EH (cell line): Measurements from ENCODE around the gene MTFMT.

Source experiments
- DNase-seq: peaks from one replicate; pipeline ENCODE4 v3.0.0-alpha.2; 2015; ENCODE audit warnings: low read depth

Gene MTFMT

DNA sequence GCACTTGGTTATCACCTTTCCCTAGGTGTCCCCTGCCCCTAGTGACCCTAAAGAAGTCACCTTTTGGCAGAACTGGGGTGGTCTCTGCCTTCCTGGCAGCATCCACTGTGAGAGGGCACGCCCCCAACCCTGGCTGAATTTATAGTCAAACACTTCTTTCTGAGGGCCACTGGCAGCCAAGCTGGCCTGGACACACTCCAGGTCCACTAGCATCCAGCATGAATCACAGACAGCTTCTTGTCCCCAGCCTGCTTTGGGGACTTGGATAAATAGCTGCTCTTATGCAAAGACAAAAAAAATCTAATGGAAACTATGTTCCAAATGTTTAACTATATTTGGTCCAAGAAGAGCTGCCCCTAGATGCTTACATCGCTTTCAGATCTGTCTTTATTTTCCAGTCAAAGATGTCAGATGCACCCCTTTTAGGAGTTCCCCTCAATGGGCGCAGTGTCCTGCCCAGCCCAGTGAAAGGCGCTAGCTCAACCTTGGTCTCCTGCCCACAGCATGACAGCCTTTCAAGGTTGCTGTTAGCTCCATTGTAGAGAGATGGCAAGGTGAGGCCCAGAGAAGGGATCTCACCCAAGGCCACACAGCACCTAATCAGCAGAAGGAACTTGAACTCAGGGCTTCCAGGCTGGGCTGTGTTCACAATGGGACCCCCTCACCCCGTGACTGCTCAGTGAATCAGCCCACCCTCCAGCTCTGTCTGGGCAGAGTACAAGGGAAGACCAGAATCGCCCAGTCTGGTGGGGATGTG is 31.4 kb upstream of the MTFMT start:
- peak; percentile 45 for DNase-seq

- no peak for DNase-seq
Observed at GRCh38 chr15:65059931-65060596, 30.6 kb upstream of the MTFMT start.

DNA sequence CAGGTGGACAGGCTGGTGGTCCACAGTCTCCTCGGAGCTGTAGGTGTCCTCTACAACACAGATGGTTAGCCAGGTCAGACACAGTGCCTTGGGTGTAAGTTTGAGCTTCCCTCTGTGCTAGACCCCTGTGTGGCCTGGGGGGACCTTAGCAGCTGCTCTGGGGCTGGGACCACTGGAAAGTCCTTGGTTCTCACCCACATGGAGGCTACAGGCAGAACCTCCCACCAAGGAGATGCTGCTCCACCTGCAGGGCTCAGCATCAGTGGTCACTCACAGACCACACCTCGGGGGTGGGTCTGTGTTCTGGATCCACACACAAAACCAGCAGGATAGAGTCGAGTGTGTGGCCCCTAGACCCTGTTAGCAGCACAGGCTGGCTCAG is 29.9 kb upstream of the MTFMT start:
- DNase-seq = no peak

GRCh38 chr15:65058394-65059368 is 29.2 kb upstream of the MTFMT start:
- no peak for DNase-seq

GRCh38 chr15:65057549-65057940 is 28.1 kb upstream of the MTFMT start:
- DNase-seq = no peak

DNA sequence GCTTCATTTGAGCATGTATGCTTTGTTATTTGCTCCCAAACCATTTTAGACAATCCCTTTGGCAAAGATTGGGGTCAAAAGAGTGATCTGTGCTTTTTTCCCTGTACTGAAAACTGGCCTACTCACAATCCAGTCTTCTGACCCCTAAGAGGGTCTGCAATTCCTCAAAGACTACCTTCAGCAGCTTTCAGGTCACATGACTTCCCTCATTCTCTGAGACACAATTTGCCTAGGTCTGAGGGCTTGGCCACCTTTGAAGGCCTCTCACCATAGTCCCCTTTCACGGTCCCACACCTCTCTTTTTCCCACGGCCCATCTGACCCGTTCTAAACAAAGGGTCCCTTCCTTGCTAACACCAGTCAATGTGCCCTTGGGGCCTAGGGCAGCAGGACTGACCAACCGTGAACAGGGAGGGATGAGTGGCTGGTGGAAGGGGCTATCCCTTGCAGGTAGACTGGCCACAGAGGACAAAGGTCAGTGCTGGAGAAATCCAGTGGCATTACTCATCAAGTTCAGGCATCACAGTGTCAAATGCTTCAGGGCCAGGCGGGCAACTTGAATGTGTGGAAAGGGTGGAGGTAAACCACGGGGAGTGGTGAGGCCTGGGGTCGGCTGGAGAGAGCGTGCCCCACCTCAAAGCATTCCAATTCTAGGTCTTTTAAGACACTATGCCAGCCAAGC is 27.6 kb upstream of the MTFMT start:
- DNase-seq = peak; percentile 28

DNA sequence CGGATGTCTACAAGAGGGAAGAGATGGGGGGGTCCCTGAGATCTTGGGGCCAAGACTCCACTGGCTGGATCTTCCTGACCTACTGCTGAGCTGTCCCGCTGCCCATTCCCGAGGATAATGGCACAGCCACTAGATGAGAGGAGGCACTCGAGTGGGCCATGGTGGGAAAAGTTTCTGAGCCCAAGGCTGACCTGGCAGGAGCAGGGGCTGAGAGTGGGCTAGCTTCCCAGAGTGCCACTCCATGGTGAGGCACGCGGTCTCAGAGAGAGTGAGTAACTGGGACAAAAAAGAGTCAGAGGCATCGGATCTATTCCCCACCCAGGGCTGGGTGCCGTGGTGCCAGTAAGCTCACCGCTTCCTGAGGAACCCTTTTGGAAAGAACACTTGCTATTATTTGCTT is 26.7 kb upstream of the MTFMT start:
- DNase-seq = no peak

DNA sequence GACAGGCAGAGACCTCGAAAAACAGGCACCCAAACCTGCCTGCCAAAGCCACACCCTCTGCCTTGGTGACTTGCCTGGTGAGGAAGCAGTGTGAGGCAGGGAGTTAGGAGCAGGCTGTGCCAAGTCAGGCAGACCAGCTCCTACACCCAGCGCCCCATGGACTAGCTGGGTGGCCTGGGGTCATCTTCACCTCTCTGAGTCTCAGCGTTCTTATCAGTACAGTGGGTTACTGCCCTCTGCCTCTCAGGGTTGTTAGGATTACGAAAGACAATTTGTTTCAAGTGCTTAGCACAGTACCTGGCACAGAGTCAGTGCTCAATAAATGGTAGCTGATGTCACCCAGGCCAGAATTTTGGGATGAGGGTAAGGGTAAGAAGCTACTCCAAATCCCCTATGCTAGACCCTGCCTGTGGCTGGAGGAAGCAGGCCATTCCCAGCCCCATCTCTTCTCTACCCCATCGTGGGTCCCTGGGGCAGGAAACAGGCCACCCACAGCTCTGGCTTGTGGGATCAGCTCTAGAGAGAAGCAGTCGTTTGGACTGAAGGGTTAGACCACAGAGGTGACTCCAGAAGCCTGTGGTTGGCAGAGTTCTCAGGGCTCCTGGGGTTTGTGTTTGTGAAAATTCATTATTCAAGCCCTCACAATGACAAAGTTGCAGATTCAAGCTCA is 25.9 kb upstream of the MTFMT start:
- DNase-seq = peak; percentile 30

DNA sequence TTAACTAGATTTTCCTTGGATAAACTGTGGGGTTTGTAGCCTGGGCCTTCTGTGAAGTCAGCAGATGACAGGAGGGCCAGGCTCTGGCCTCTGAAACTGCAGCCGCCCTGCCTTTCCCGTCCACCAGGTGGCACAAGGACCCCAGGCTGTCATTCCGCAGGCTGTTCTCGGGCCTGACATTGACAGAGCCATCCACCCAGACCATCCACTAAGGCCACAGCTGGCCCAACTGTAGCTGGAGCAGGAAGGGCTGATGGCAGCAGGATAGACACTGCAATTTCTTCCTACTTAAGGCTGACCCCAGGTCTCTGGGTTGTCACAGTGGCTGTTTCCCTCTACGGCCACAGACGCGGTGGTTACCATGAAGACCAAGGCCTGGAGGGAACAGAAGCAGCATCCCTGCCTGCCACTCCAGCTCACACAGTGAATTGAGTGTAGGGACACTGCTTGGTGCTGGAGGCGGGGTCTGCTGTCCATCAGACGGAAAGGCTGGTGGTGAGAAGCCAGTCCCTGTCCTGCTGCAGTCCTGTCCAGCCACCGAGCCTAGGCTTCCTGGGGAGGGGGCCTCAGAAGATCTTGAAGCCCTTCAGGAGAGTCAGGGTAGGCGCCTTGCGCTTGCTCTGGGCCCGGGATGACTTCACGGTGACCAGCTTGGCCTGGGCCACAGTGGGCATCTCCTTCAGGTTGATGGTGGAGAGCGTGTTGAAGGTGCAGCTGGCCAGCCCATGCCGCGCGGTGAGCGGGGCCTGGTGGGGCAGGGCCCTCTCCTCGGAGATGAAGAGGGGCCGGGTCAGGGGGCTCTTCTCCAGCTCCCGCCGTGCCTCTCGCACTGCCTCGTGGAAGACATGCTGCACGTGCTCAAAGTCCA is 25.1 kb upstream of the MTFMT start:
- DNase-seq = peak; percentile 75

DNA sequence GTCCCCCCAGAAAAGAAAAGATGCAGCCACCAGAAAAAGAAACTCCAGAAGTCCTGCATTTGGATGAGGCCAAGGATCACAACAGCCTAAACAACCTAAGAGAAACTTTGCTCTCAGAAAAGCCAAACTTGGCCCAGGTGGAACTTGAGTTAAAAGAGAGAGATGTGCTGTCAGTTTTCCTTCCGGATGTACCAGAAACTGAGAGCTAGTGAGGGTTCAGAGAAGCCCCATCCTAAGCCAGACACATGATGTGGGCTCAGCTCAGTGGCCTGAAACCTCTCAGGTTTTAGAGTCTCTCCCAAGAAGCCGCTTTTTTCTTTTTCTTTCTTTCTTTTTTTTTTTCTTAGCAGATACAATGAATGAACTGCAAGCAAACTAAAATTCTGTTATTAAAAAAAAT is 23.5 kb upstream of the MTFMT start:
- no peak for DNase-seq

DNA sequence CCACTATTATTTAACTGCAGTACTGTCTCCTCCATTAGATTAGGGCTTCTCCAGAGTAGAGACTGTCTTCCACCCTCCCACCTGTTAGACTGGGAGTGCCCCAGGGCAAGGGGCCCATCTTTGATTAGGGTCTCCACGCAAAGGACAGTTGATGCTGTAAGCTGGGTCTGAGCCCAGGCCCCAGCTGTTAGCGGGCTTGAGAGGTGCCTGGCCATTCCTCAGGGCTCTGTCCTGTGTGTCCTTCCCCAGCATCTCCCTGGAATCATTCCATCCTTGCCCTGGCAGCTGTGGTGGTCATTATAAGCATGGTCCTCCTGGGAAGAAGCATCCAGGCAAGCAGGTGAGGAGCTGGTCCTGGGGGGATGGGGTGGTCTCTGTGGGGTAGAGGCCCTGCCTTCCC is 21.8 kb upstream of the MTFMT start:
- no peak for DNase-seq

- peak; percentile 58 for DNase-seq
Observed at GRCh38 chr15:65050270-65050669, 20.8 kb upstream of the MTFMT start.

- peak; percentile 95 for DNase-seq
Observed at GRCh38 chr15:65049418-65049840, 20.0 kb upstream of the MTFMT start.

GRCh38 chr15:65048241-65048640 is 18.8 kb upstream of the MTFMT start:
- no peak for DNase-seq

DNA sequence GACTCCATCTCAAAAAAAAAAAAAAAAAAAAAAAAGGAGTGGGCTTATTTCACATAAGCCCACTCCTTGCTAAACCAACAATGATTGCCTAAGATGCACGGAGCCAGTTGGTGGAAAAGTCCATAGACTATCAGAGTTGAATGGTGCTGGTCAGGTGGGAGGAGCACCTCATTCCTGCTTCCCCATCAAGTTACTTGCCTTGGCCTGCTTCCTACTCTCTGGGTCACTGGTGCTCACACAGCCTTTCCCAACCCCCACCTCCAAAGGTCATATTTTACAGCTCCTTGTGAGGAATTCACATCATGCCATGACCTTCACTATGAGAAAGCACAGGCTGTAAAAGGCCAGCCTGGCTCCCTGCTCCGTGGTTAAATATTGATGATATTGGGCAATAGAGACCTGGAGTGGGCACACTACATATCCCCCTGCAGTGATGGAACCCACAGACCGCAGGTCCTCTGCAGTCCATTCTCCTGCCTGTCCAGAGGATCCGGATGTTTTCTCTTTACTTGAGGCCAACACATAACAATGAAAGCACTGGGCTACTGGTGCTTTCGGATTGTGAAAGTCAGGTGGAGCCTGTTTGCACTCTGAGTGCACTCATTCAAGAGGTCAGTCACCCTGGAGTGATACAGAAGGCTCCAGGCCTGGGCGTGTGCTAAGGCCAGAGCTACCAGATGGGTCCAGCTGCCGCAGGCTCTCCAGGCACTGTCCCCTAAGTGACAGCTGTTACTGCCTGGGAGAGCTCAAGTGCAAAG is 15.5 kb upstream of the MTFMT start, which contains the start of gene SLC51B:
Gene SLC51B (plus strand): TSS at position 664 of the 758 bp plus-strand sequence. CDS start 4,618 bp downstream, outside the sequence.
- no peak for DNase-seq

GRCh38 chr15:65044218-65044617 is 14.8 kb upstream of the MTFMT start:
- peak; percentile 48 for DNase-seq

- no peak for DNase-seq
Observed at GRCh38 chr15:65042776-65043327, 13.4 kb upstream of the MTFMT start.

GRCh38 chr15:65041787-65042186 is 12.3 kb upstream of the MTFMT start:
- DNase-seq = no peak

DNA sequence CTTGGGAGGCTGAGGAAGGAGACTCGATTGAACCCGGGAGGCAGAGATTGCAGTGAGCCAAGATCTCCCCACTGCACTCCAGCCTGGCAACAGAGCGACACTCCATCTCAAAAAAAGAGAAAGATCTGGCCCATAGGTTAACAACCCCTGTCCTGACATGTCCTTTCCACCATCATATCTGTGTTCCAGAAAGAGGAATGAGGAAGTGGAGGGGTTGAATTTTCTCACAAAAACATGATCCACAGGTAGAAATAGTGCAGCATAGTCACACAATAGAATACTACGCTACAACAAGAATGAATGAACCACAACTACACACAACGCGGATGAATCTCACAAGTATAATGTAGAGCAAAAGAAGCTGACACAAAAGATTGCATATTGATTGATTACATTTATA is 11.0 kb upstream of the MTFMT start:
- DNase-seq = no peak
